HepG2 (cell line): ENCODE results near the gene ARHGAP21. TPM values are rescaled to one million over a fixed set of nuclear protein-coding genes. Genes with fewer than 3 reads are reported as not detected.
A peak's percentile ranks its signal among the peaks of the same experiment; 100 is the strongest.

ENCODE experiments used
- CREB1 ChIP-seq, 2 experiments: fragments of 450-650 bp in 1 of 2; IDR thresholded peaks; 2 replicates each; pipeline ENCODE4 v1.6.1; 2016 to 2017; ENCODE audit warnings: control low read depth in 1 of 2, mild to moderate bottlenecking in 1 of 2, missing compliant biosample characterization in 1 of 2, missing genetic modification characterization in 1 of 2
- EHMT2 ChIP-seq: fragments of 200-600 bp; sonication (generic); IDR thresholded peaks from 2 replicates; pipeline ENCODE4 v1.7.0; 2017; ENCODE audit warnings: antibody characterized with exemption, low read depth, low read length, borderline replicate concordance
- FOXO4 ChIP-seq: sonication (generic); formaldehyde crosslinking; conservative IDR thresholded peaks from 2 replicates; pipeline ENCODE4 v1.8.1; 2023; ENCODE audit warnings: missing genetic modification reagents
- GABPA ChIP-seq, 2 experiments: IDR thresholded peaks; 2 replicates each; pipeline ENCODE4 v1.6.1; 2011 to 2016; ENCODE audit warnings: low read depth in 2 of 2, low read length in 1 of 2, missing biosample characterization in 1 of 2, missing genetic modification characterization in 1 of 2
- HNRNPUL1 ChIP-seq: fragments of 200-400 bp; formaldehyde crosslinking; IDR thresholded peaks from 2 replicates; pipeline ENCODE4 v1.6.1; 2017; ENCODE audit warnings: low read depth, mild to moderate bottlenecking, low read length, moderate library complexity
- HOXA5 ChIP-seq: sonication (generic); formaldehyde crosslinking; IDR thresholded peaks from 2 replicates; pipeline ENCODE4 v1.4.0; 2020; ENCODE audit warnings: missing genetic modification reagents
- KLF13 ChIP-seq: sonication (generic); formaldehyde crosslinking; IDR thresholded peaks from 2 replicates; pipeline ENCODE4 v1.4.0; 2020; ENCODE audit warnings: mild to moderate bottlenecking, missing genetic modification reagents
- MEF2D ChIP-seq: sonication (generic); formaldehyde crosslinking; IDR thresholded peaks from 2 replicates; pipeline ENCODE4 v1.5.1; 2020; ENCODE audit warnings: mild to moderate bottlenecking, missing genetic modification reagents
- MLLT10 ChIP-seq: sonication (generic); formaldehyde crosslinking; IDR thresholded peaks from 2 replicates; pipeline ENCODE4 v1.4.0; 2020; ENCODE audit warnings: missing genetic modification reagents
- SP4 ChIP-seq: sonication (generic); formaldehyde crosslinking; IDR thresholded peaks from 2 replicates; pipeline ENCODE4 v1.8.1; 2023; ENCODE audit warnings: mild to moderate bottlenecking, missing genetic modification reagents
- TFDP2 ChIP-seq: sonication (generic); formaldehyde crosslinking; IDR thresholded peaks from 2 replicates; pipeline ENCODE4 v1.4.0; 2020; ENCODE audit warnings: missing genetic modification reagents
- THAP9 ChIP-seq: sonication (generic); formaldehyde crosslinking; IDR thresholded peaks from 2 replicates; pipeline ENCODE4; 2020; ENCODE audit warnings: missing genetic modification reagents, mild to moderate bottlenecking, borderline replicate concordance
- THRA ChIP-seq: sonication (generic); formaldehyde crosslinking; IDR thresholded peaks from 2 replicates; pipeline ENCODE4 v1.4.0; 2020; ENCODE audit warnings: missing genetic modification reagents, borderline replicate concordance
- ZFY ChIP-seq: sonication (generic); formaldehyde crosslinking; IDR thresholded peaks from 2 replicates; pipeline ENCODE4 v1.4.0; 2020; ENCODE audit warnings: missing genetic modification reagents
- ZNF101 ChIP-seq: sonication (generic); formaldehyde crosslinking; IDR thresholded peaks from 2 replicates; pipeline ENCODE4 v1.4.0; 2020; ENCODE audit warnings: mild to moderate bottlenecking, low read depth, missing genetic modification reagents, borderline replicate concordance
- ZNF264 ChIP-seq: sonication (generic); formaldehyde crosslinking; IDR thresholded peaks from 2 replicates; pipeline ENCODE4 v1.4.0; 2020; ENCODE audit warnings: missing genetic modification reagents
- ZNF430 ChIP-seq: sonication (generic); formaldehyde crosslinking; IDR thresholded peaks from 2 replicates; pipeline ENCODE4 v1.9.0; 2021; ENCODE audit warnings: mild to moderate bottlenecking, missing genetic modification reagents
- ZNF468 ChIP-seq: sonication (generic); formaldehyde crosslinking; IDR thresholded peaks from 2 replicates; pipeline ENCODE4 v1.8.0; 2022; ENCODE audit warnings: mild to moderate bottlenecking, moderate library complexity, missing genetic modification reagents
- ZNF598 ChIP-seq: sonication (generic); formaldehyde crosslinking; IDR thresholded peaks from 2 replicates; pipeline ENCODE4 v1.5.1; 2020; ENCODE audit warnings: mild to moderate bottlenecking, missing genetic modification reagents, borderline replicate concordance
- ZNF7 ChIP-seq: IDR thresholded peaks from 2 replicates; pipeline ENCODE4 v1.6.1; 2016; ENCODE audit warnings: missing biosample characterization, missing genetic modification reagents
- ZNF772 ChIP-seq: sonication (generic); formaldehyde crosslinking; IDR thresholded peaks from 2 replicates; pipeline ENCODE4 v1.5.0; 2020; ENCODE audit warnings: mild to moderate bottlenecking, missing genetic modification reagents
- ZNF775 ChIP-seq: sonication (generic); formaldehyde crosslinking; IDR thresholded peaks from 2 replicates; pipeline ENCODE4 v1.4.0; 2020; ENCODE audit warnings: missing genetic modification reagents, mild to moderate bottlenecking, moderate library complexity, borderline replicate concordance
- ZNF776 ChIP-seq: sonication (generic); formaldehyde crosslinking; IDR thresholded peaks from 2 replicates; pipeline ENCODE4 v1.4.0; 2020; ENCODE audit warnings: mild to moderate bottlenecking, missing genetic modification reagents
- polyA plus RNA-seq, 8 experiments: library from polyadenylated mRNA; depleted of rRNA in 3 of 8; stranded (reverse) in 7 of 8; unstranded in 1 of 8; fragments of >200 nt; fragmentation: Illumina TruSeq in 4 of 8; extraction: Trizol in 4 of 8; gene quantifications; 2 replicates each; pipeline versions ENCODE4 v1.2.1 to v1.2.3, GENCODE V29; 2011 to 2016; ENCODE audit warnings: low read depth in 4 of 8, missing spikeins in 1 of 8, mixed read lengths in 1 of 8; ENCODE audit not compliant: insufficient read depth in 1 of 8
- total RNA-seq, 5 experiments: library from RNA; depleted of rRNA; stranded (reverse); fragments of >200 nt; fragmentation: Illumina TruSeq; extraction: Trizol; gene quantifications; 2 replicates each; pipeline ENCODE4 v1.2.3, GENCODE V29; 2016; ENCODE audit warnings: low read depth in 1 of 5

The ARHGAP21 gene
- total and polyA plus RNA-seq, 2 of the 13 experiments (the other 11 are each of a cell fraction or from before 2014, with no cell fraction given): 23.9 to 26.6 TPM

GRCh38 chr10:24680647-24681524 is 42.8 kb downstream of the ARHGAP21 start (continued):
- TF ChIP-seq GABPA (IDR thresholded peaks at IDR 0.05; ENCODE audit: low read depth, low read length) (no peak), GABPA (CRISPR knock-in tag; IDR thresholded peaks at IDR 0.05; ENCODE audit: low read depth) (no peak), ZNF776 (CRISPR knock-in tag) (no peak), ZNF598 (CRISPR knock-in tag) (no peak), ZNF101 (CRISPR knock-in tag) (no peak), EHMT2 (peak; percentile 46; the same call in 1 of the 2 replicates), HOXA5 (no peak), HNRNPUL1 (no peak), MEF2D (CRISPR knock-in tag) (no peak), THRA (CRISPR knock-in tag) (no peak), CREB1 (IDR thresholded peaks at IDR 0.05) (no peak), CREB1 (CRISPR knock-in tag; IDR thresholded peaks at IDR 0.05) (no peak), ZNF468 (CRISPR knock-in tag) (no peak), KLF13 (CRISPR knock-in tag) (no peak), ZNF772 (CRISPR knock-in tag) (no peak), ZNF775 (CRISPR knock-in tag) (no peak), ZNF264 (no peak), ZNF7 (CRISPR knock-in tag) (no peak), ZFY (no peak), FOXO4 (CRISPR knock-in tag) (no peak), TFDP2 (CRISPR knock-in tag) (no peak), ZNF430 (CRISPR knock-in tag) (no peak), THAP9 (CRISPR knock-in tag) (no peak), MLLT10 (no peak), SP4 (CRISPR knock-in tag) (no peak)
